ENCODE measurements around the gene E2F7. TPM values are rescaled to one million over a fixed set of nuclear protein-coding genes. Genes with fewer than 3 reads are reported as not detected.

The E2F7 gene
- total RNA-seq, 2 donors from 2014 or later: 0.36 to 3.5 TPM

GRCh38 chr12:77104792-77105191 is 39.4 kb upstream of the E2F7 start:
- 85% methylated on average over 3 of the region's 3 CpGs for WGBS
- H3K9me3 ChIP-seq: no peaks in the 10 kb centered on the region
- no peak for TF ChIP-seq POLR2AphosphoS5 (IDR thresholded peaks at IDR 0.05)
- TF ChIP-seq POLR2A (IDR thresholded peaks at IDR 0.05): no peak
- TF ChIP-seq, protein P1, sequence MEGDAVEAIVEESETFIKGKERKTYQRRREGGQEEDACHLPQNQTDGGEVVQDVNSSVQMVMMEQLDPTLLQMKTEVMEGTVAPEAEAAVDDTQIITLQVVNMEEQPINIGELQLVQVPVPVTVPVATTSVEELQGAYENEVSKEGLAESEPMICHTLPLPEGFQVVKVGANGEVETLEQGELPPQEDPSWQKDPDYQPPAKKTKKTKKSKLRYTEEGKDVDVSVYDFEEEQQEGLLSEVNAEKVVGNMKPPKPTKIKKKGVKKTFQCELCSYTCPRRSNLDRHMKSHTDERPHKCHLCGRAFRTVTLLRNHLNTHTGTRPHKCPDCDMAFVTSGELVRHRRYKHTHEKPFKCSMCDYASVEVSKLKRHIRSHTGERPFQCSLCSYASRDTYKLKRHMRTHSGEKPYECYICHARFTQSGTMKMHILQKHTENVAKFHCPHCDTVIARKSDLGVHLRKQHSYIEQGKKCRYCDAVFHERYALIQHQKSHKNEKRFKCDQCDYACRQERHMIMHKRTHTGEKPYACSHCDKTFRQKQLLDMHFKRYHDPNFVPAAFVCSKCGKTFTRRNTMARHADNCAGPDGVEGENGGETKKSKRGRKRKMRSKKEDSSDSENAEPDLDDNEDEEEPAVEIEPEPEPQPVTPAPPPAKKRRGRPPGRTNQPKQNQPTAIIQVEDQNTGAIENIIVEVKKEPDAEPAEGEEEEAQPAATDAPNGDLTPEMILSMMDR (IDR thresholded peaks at IDR 0.05): no peak
- no peaks in the 10 kb centered on the region for H3K27me3 ChIP-seq (replicated peaks; ENCODE audit: insufficient read depth)
- no peaks in the 10 kb centered on the region for H3K36me3 ChIP-seq
- no peaks in the 10 kb centered on the region for H3K4me1 ChIP-seq (replicated peaks)
- no peak overlapping the region for H3K27ac ChIP-seq
- DNase-seq (ENCODE audit: low spot score): no peak
- intact Hi-C loops (cut with DNase I): no loop called here
- no peak overlapping the region for H3K4me3 ChIP-seq

GRCh38 chr12:77104286-77104685 is 38.9 kb upstream of the E2F7 start:
- no peak for DNase-seq (ENCODE audit: low spot score)
- no peaks in the 10 kb centered on the region for H3K4me1 ChIP-seq (replicated peaks)
- no peaks in the 10 kb centered on the region for H3K36me3 ChIP-seq
- no peak overlapping the region for H3K4me3 ChIP-seq
- H3K27ac ChIP-seq: no peak overlapping the region
- intact Hi-C loops (cut with DNase I): no loop called here
- H3K27me3 ChIP-seq (replicated peaks; ENCODE audit: insufficient read depth): no peaks in the 10 kb centered on the region
- no peak for TF ChIP-seq POLR2AphosphoS5 (IDR thresholded peaks at IDR 0.05)
- WGBS: 74% methylated on average over 1 of the region's 1 CpG
- no peaks in the 10 kb centered on the region for H3K9me3 ChIP-seq

DNA sequence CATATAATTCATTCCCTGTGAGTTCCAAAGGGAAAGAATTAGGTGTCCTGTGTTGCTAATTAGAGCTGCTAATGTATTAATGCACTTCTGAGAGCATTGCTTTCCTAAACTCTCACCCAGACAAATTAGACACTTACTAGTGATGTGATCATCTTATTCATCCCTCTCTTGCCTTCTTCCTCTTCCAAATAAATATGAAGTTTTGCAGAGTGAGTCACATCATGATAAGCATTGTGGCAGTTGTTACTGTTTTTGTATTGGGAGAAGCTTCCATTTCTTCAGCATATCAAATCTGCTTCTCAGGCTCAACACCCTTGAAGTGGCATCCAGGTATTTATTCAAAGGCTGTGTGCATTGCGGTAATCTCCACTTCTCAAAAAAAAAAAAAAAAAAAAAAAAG is 37.3 kb upstream of the E2F7 start:
- no peak for DNase-seq (ENCODE audit: low spot score)
- intact Hi-C loops (cut with DNase I): no loop called here
- Histone ChIP-seq H3K4me3 (no peak overlapping the region), H3K27ac (no peak overlapping the region), H3K36me3 (no peaks in the 10 kb centered on the region), H3K27me3 (replicated peaks; ENCODE audit: insufficient read depth) (no peaks in the 10 kb centered on the region), H3K9me3 (no peaks in the 10 kb centered on the region), H3K4me1 (replicated peaks) (no peaks in the 10 kb centered on the region)
- TF ChIP-seq POLR2A (IDR thresholded peaks at IDR 0.05): no peak
- TF ChIP-seq, protein P1 (IDR thresholded peaks at IDR 0.05): no peak
- TF ChIP-seq POLR2AphosphoS5 (IDR thresholded peaks at IDR 0.05): no peak
- 96% methylated on average over 1 of the region's 1 CpG for WGBS

DNA sequence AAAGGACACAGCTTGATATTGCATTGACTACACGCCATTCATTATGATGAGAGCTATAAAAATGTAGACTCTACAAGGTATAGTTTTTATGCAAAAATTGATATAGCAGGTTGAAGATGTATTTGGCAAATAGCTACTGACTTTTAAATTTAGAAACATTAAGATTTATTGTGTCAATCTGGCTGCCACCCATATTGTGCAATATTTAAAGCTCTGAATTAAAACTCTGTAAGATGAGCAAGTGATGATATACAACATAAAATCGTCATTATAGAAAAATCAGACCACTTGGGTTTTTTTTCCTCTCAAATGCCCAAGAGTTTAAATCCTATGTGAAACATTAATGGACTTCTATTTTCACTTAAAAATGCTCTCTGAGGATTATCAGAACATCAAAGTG is 36.8 kb upstream of the E2F7 start:
- no peak overlapping the region for H3K4me3 ChIP-seq
- no peak for DNase-seq (ENCODE audit: low spot score)
- TF ChIP-seq POLR2AphosphoS5 (IDR thresholded peaks at IDR 0.05): no peak
- TF ChIP-seq POLR2A (IDR thresholded peaks at IDR 0.05): no peak
- TF ChIP-seq, protein P1 (IDR thresholded peaks at IDR 0.05): no peak
- 76% methylated on average over 2 of the region's 2 CpGs for WGBS
- no peaks in the 10 kb centered on the region for H3K27me3 ChIP-seq (replicated peaks; ENCODE audit: insufficient read depth)
- no peak overlapping the region for H3K27ac ChIP-seq
- no peaks in the 10 kb centered on the region for H3K9me3 ChIP-seq
- intact Hi-C loops (cut with DNase I): no loop called here
- H3K4me1 ChIP-seq (replicated peaks): no peaks in the 10 kb centered on the region
- H3K36me3 ChIP-seq: no peaks in the 10 kb centered on the region

DNA sequence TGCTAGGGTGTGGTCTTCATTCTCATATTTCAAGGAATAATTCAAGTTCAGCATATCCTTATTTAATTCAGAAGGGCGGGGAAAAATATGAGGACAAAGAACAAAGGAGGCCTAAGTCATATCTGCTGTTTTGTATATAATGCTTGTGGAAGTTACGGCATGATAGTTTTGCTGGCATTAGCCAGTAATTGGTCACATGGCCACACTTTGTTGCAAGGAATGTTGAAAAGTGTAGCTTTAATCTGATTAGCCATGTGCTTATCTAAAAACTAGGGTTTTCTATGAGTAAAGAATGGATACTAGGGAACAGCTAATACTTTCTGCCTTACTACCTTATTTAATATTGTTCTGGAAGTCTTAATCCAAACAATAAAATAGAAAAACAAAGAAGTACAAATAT is 34.4 kb upstream of the E2F7 start:
- WGBS: 84% methylated on average over 2 of the region's 2 CpGs
- intact Hi-C loops (cut with DNase I): no loop called here

More for the DNA sequence above, 34.4 kb upstream of the E2F7 start:
- no peaks in the 10 kb centered on the region for H3K36me3 ChIP-seq
- no peak for TF ChIP-seq POLR2AphosphoS5 (IDR thresholded peaks at IDR 0.05)
- TF ChIP-seq POLR2A (IDR thresholded peaks at IDR 0.05): no peak
- TF ChIP-seq, protein P1 (IDR thresholded peaks at IDR 0.05): no peak
- no peaks in the 10 kb centered on the region for H3K27me3 ChIP-seq (replicated peaks; ENCODE audit: insufficient read depth)
- H3K4me3 ChIP-seq: no peak overlapping the region
- H3K27ac ChIP-seq: no peak overlapping the region
- no peaks in the 10 kb centered on the region for H3K9me3 ChIP-seq
- no peak for DNase-seq (ENCODE audit: low spot score)
- H3K4me1 ChIP-seq (replicated peaks): no peaks in the 10 kb centered on the region
